Body of pancreas (tissue), 4 donors: Measurements from ENCODE around the gene MED26. TPM values are rescaled to one million over a fixed set of nuclear protein-coding genes. Genes with fewer than 3 reads are reported as not detected.
"Not testable (repeated sequence)": the region's sequence is repeated elsewhere in the genome, so short reads cannot be mapped to it uniquely, and the experiment has no call there.

Experiments used
- ATAC-seq: fragments of 150-250 bp; one replicate; pipeline ENCODE4 v1.9.1; 2016
- DNase-seq, 4 donors: peaks; one replicate each; pipeline ENCODE4 v3.0.0-alpha.2; 2019
- H3K27ac ChIP-seq, 4 donors: fragments of 200-600 bp; sonication (generic); 1 replicate in 3 of 4; 2 replicates in 1 of 4; pipeline versions ENCODE4 v1.5.1 to v1.6.1; 2016 to 2019; ENCODE audit warnings: mild to moderate bottlenecking in 1 of 4, mixed read lengths in 1 of 4, moderate library complexity in 1 of 4
- H3K27me3 ChIP-seq, 2 donors: fragments of 200-600 bp; sonication (generic); one replicate each; pipeline ENCODE4 v1.6.0; 2016; ENCODE audit warnings: mild to moderate bottlenecking in 1 of 2
- H3K36me3 ChIP-seq, 2 donors: fragments of 200-600 bp; sonication (generic); replicated peaks in 1 of 2; 2 replicates each; pipeline ENCODE4 v1.5.1; 2016; ENCODE audit warnings: low read depth in 2 of 2; ENCODE audit not compliant: insufficient read depth in 1 of 2
- H3K4me1 ChIP-seq: fragments of 200-600 bp; sonication (generic); one replicate; pipeline ENCODE4 v1.6.0; 2016
- H3K4me3 ChIP-seq, 2 donors: fragments of 200-600 bp; sonication (generic); 1 replicate in 1 of 2; 2 replicates in 1 of 2; pipeline ENCODE4 v1.5.1; 2016 to 2019
- H3K9me3 ChIP-seq, 3 donors: fragments of 200-600 bp; sonication (generic); 1 replicate in 2 of 3; 2 replicates in 1 of 3; pipeline ENCODE4 v1.5.1; 2016
- POLR2A ChIP-seq, 3 donors: fragments of 450-650 bp; IDR thresholded peaks; one replicate each; pipeline ENCODE4 v1.6.1; 2016; ENCODE audit warnings: antibody characterized with exemption in 3 of 3, mild to moderate bottlenecking in 2 of 3
- WGBS, 2 donors: methylation state at CpG; one replicate each; pipeline ENCODE4 v1.1.5; 2017; 5-methylcytosine and 5-hydroxymethylcytosine counted together
- intact Hi-C: fragments of 100-400 bp; cut with DNase I; formaldehyde crosslinking; loops from one replicate; pipeline ENCODE4 v1.15.1; 2023
- total RNA-seq, 2 donors: library from RNA; depleted of rRNA; stranded (reverse); fragments of >200 nt; gene quantifications; one replicate each; pipeline ENCODE4 v1.1.0, GENCODE V29; 2016
- TF ChIP-seq, protein P1 (sequence below), 7 experiments: fragments of 450-650 bp in 4 of 7; fragments of 200-600 bp in 3 of 7; sonication (generic) in 3 of 7; IDR thresholded peaks; one replicate each; pipeline ENCODE4 v1.5.1; 2016 to 2019; ENCODE audit warnings: antibody characterized with exemption in 7 of 7

MED26 gene
- total RNA-seq, 2 donors from 2014 or later: 4.9 to 8.2 TPM

DNA sequence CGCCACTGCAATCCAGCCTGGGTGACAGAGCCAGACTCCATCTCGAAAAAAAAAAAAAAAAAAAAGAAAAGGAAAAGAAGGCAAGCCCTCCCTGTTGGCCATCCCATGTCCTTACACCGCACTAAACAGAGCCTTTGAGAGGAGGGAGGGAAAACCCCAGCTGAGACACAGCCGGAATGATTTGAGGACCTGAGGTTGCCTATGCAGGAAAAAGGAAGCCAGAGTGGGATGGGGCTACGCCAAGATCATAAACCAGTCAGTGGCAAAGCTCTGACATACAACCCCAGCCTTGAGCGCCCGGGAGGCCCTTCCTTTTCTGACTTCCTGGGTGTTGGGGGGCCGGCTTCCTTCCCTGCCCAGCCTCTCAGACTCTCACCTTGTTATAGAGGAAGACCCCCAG, 73.2 kb downstream of the MED26 start:
- ATAC-seq: no peak
- Histone ChIP-seq H3K9me3 (no peaks in the 10 kb centered on the region), H3K4me3 (no peak overlapping the region), H3K27me3 (no peaks in the 10 kb centered on the region), H3K36me3 (peaks cover 0 to 27% of the 10 kb centered on the region in 2 donors), H3K4me1 (peaks cover 6% of the 10 kb centered on the region), H3K27ac (no peak overlapping the region)
- 78 to 93% methylated on average over 6 to 8 of the region's 8 CpGs for WGBS, 2 donors
- intact Hi-C loops: no loop called here
- TF ChIP-seq, protein P1, sequence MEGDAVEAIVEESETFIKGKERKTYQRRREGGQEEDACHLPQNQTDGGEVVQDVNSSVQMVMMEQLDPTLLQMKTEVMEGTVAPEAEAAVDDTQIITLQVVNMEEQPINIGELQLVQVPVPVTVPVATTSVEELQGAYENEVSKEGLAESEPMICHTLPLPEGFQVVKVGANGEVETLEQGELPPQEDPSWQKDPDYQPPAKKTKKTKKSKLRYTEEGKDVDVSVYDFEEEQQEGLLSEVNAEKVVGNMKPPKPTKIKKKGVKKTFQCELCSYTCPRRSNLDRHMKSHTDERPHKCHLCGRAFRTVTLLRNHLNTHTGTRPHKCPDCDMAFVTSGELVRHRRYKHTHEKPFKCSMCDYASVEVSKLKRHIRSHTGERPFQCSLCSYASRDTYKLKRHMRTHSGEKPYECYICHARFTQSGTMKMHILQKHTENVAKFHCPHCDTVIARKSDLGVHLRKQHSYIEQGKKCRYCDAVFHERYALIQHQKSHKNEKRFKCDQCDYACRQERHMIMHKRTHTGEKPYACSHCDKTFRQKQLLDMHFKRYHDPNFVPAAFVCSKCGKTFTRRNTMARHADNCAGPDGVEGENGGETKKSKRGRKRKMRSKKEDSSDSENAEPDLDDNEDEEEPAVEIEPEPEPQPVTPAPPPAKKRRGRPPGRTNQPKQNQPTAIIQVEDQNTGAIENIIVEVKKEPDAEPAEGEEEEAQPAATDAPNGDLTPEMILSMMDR (IDR thresholded peaks at IDR 0.05): no peak
- TF ChIP-seq POLR2A (IDR thresholded peaks at IDR 0.05): no peak
- no peak for DNase-seq

DNA sequence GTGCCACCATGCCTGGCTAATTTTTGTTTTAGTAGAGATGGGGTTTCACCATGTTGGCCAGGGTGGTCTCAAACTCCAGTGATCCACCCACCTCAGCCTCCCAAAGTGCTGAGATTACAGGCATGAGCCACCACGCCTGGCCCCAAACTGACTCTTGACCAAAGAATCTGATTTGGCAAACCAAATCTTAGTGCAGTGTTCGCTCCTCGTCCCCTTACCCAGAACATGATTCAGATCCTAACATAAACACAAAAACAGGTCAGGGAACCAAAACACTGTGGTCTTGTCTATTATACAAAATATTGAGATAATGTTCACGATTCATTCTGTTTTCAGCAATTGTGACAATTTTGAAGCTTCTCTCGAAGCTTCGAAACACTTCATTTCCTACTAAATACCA, 76.1 kb downstream of the MED26 start:
- intact Hi-C loops, DNase-seq, H3K4me3 ChIP-seq, H3K9me3 ChIP-seq, H3K27me3 ChIP-seq, ATAC-seq, H3K27ac ChIP-seq, H3K4me1 ChIP-seq: not testable (repeated sequence)
- H3K36me3 ChIP-seq: peaks cover 0 to 25% of the 10 kb centered on the region in 2 donors
- 93 to 95% methylated on average over 5 to 6 of the region's 6 CpGs for WGBS, 2 donors

DNA sequence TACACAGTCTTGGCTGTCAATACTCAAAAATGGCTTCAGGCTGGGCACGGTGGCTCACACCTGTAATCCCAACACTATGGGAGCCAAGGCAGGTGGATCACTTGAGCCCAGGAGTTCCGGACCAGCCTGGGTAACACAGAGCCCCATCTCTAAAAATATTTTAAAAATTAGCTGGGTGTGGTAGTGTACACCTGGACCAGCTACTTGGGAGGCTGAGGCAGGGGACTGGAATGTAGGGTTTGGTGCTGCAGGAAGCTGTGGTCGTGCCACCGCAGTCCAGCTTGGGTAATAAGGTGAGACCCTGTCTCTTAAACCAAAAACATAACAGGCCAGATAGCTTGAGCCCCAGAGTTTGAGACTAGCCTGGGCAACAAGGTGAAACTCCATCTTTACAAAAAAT, 79.0 kb downstream of the MED26 start:
- 74 to 83% methylated on average over 4 of the region's 4 CpGs for WGBS, 2 donors
- no peak for TF ChIP-seq POLR2A (IDR thresholded peaks at IDR 0.05)
- TF ChIP-seq, protein P1 (IDR thresholded peaks at IDR 0.05): no peak
- Histone ChIP-seq H3K27ac (no peak overlapping the region), H3K4me3 (no peak overlapping the region), H3K27me3 (no peaks in the 10 kb centered on the region), H3K4me1 (peaks cover 6% of the 10 kb centered on the region), H3K9me3 (no peaks in the 10 kb centered on the region), H3K36me3 (peaks cover 0 to 10% of the 10 kb centered on the region in 2 donors)
- intact Hi-C loops: no loop called here
- no peak for ATAC-seq
- no peak for DNase-seq

DNA sequence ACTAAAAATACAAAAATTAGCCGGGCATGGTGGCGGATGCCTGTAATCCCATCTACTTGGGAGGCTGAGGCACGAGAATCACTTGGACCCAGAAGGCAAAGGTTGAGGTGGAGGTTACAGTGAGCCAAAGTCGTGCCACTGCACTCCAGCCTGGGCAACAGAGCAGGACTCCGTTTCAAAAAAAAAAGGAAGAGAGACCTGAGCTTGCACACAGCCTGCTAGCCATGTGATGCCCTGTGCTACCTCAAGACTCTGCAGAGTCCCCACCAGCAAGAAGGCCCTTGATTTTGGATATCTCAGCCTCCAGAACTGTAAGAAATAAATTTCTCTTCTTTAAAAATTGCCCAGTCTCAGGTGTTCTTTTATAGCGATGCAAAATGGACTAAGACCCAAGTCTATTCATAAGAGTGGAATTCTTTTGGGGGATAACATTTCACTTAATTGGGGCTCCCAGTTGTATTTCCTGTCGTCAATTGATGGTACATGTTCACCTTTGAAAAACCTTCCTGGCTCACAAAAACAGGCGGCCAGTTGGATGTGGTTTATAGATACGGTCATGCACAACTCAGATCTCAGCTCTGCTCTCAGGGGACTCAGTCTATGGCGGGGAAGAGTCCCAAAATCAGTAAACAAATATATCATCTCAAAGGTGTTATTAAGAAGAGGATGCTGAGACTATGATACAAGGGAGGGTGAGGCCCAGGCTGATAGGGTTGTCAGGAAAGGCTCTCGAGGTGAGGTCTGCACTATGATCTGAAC, 83.4 kb downstream of the MED26 start:
- DNase-seq: no peak
- Histone ChIP-seq H3K4me1 (peaks cover 30% of the 10 kb centered on the region), H3K9me3 (no peaks in the 10 kb centered on the region), H3K27ac (no peak overlapping the region), H3K36me3 (no peaks in the 10 kb centered on the region), H3K4me3 (no peak overlapping the region), H3K27me3 (no peaks in the 10 kb centered on the region)
- no peak for TF ChIP-seq POLR2A (IDR thresholded peaks at IDR 0.05)
- TF ChIP-seq, protein P1 (IDR thresholded peaks at IDR 0.05): no peak
- 92 to 95% methylated on average over 10 to 11 of the region's 11 CpGs for WGBS, 2 donors
- intact Hi-C loops: no loop called here
- ATAC-seq: no peak

DNA sequence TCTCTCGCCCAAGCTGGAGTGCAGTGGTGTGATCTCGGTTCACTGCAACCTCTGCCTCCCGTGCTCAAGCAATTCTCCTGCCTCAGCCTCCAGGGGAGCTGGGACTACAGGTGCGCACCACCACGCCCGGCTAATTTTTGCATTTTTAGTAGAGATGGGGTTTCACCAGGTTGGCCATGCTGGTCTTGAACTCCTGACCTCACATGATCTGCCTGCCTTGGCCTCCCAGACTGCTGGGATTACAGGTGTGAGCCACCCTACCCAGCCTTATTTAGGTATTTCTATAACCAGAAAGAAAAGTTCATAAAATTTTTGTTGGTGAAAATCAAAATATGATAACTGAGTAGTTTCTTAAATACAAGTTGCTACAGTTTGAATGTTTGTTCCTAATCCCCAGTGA, 84.3 kb downstream of the MED26 start:
- H3K4me1 ChIP-seq: peaks cover 33% of the 10 kb centered on the region
- intact Hi-C loops, ATAC-seq, H3K4me3 ChIP-seq, DNase-seq, H3K36me3 ChIP-seq, H3K27me3 ChIP-seq, H3K27ac ChIP-seq, H3K9me3 ChIP-seq: not testable (repeated sequence)
- 79 to 82% methylated on average over 6 of the region's 6 CpGs for WGBS, 2 donors
